GM21576 (cell line): Measurements from ENCODE around the gene SIGLEC7.

Experiments
- ATAC-seq: cut with Tn5 transposase; IDR thresholded peaks from one replicate; pipeline ENCODE4 v1.9.1; 2021; ENCODE audit warnings: mild to moderate bottlenecking, moderate library complexity; ENCODE audit not compliant: unreplicated experiment

SIGLEC7 gene

DNA sequence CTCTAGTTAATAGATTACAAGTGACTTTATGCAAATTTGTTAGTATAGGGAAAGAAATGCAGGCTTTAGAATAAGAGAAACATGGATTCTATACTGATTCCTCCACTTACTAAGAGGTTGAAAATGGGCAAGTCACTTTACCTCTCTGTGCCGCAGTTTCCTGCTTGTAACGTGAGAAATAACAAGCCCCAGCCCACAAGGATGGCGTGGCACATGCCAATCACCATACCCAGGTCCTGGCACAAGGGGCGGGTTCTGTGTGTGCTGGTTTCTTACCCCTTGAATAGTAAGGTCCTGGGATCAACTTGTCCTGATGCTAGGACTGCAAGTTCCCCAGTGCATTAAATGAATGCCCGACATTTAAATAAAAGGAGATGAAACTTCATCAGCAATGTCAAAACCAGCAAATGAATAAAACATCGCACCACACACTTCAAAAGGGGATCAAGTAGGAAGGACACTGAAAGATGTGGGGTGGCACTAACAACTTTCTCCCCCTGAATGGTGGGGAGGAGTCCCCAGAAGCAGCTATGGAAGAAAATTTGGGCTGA is 25.3 kb upstream of the SIGLEC7 start:
- no peak for ATAC-seq

DNA sequence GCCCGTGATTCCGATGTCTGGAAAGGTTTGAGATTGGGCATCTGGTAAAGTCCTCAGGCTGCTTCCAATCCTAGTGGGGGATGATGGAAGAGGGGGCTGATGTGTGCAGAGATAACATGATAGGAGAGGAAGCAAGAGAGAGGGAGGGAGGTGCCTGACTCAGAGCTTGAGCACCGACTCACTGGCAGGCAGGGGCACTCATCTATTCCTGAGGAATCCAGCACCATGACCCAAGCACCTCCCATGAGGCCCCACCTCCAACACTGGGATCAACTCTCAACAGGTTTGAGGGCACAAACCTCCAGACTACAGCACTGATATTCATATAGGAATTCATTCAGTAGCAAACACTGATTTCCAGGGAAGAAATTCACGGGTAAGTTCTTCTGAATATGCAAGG is 23.0 kb upstream of the SIGLEC7 start:
- ATAC-seq: no peak

DNA sequence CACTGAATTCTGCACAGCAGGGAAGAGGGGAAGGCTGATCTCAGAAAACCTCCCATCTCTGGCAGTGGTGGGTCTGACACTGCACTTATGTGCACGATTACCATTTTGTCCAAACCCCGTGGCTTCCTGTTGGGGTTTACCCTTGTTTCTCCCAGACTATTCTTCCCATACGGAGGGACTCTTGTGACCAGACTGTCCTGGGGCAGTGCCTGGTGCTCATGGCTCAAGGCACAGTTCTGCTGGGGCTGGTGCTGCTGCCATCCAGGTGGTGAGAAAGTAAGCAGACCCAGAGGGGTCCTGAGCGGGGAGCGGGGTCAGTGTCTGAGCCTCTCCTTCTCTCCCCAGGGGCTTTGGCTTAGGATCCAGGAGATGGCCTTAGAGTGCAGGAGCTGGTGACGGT is 22.5 kb upstream of the SIGLEC7 start:
- no peak for ATAC-seq

DNA sequence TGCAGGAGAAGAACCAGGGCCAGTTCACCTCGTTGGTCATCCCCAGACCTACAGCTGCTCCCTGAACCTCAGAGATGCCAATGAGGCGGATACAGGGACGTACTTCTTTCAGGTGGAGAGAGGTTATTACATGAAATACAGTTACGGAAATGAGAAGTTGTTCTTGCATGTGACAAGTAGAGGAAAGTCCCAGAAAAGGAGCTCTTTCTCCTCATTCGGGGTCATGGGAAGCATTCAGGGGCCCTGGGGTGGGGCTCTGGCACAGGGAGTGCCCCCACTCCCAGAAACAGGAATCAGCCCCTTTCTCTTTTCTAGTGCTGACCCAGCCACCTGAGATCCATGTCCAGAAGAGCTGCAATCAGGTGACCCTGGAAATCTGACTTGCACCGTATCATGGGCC is 21.9 kb upstream of the SIGLEC7 start:
- no peak for ATAC-seq

DNA sequence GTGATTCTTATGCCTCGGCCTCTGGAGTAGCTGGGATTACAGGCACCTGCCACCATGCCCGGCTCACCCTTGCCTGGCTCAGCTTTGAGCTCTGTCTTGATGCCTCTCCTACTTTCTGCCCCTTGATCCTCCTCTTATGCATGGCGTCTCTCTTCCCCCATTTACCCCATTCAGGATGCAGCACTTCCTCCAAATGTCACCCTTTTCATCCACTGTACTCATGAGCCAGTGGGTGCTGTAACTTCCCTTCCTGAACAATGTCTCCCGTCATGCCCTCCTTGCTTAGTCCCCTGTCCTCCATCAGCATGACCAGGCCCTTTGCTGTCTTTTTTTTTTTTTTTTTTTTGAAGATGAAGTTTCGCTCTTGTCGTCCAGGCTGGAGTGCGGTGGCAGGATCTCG is 20.8 kb upstream of the SIGLEC7 start:
- no peak for ATAC-seq

DNA sequence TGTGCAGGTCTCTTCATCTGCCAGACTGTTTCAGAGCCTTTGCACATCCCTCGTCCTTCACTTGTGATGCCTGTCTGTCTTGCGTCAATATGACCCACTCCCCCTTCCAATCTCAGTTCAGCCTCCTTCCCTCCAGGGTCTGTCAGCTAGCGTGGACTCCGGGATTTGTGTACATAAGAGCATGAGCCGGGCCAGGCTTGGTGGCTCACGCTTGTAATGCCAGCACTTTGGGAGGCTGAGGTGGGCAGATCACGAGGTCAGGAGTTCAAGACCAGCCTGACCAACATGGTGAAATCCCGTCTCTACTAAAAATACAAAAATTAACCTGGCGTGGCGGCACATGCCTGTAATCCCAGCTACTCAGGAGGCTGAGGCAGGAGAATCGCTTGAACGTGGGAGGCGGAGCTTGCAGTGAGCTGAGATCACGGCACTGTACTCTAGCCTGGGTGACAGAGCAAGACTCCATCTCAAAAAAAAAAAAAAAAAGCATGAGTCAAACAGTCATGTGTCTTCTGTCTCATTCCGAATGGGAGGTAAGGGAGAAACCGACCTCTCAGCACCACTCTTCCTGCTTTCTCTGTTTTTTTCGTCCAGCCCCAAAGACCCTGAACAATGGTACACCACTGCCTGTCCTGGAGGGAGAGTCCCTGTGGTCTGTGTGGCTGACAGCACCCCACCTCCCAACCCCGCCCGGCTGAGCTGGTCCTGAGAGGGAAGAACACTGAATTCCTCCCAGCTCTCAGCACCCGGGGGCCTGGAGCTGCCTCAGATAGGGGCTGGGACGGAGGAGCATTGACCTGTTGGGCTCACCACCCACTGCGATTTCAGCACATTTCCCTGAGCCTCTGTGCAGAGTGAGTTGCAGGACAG is 19.8 kb upstream of the SIGLEC7 start:
- ATAC-seq: no peak

DNA sequence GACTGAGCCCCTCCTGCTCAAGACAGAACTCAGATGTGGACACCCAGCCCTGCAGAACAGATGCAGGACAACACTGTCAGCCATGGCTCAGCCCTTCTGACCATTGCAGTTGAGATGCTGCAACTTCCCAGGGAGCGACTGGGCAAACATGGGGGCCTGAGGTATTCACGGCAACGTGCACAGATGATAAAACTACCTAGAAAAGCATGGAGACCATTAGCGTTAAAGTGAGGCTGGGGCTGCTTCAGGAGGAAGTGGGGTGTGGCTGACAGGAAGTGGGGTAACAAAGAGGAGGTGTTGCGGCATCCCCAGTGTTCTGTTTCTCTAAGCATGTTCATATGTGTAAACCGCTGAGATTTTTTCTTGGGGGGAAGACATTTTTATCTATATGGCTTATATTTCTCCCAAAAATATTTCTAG is 18.7 kb upstream of the SIGLEC7 start:
- no peak for ATAC-seq

DNA sequence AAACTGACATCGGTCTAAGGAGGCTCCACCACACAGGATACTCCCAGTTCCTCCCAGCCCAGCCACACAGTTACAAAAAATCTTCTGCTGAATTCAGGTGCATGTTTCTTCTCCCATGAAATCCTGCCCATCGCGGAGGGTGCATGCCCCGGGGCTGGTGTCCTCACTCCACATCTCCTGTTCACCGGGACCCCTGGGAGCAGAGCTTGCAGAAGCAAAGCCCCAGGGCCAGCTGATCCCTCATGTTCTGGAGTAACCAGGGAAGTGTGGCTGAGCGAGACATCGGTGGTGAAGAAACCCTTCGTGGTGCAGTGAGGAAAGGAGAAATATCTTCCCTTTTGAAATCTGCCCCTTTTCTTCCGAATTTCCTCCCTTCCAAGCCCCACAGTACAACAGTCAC is 18.3 kb upstream of the SIGLEC7 start:
- no peak for ATAC-seq

DNA sequence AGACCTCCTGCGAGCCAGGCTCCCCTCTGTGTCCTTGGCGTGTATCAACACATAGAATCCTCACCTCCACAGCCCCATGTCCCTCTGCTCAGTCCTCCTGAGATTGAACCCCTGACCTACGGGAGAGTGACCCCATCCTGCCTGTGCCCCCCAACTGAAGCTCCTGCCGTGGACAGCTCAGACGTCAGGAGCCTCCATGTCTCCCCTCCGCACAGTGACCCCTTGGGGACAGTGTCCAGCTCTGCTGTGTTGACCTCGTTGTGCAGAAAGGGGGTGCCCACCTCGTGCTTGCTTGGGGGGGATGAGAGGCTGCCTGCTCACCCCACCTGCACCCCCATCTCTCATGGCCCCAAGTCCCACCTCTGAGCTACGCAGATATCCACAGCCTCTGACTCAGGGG is 17.9 kb upstream of the SIGLEC7 start:
- ATAC-seq: no peak

DNA sequence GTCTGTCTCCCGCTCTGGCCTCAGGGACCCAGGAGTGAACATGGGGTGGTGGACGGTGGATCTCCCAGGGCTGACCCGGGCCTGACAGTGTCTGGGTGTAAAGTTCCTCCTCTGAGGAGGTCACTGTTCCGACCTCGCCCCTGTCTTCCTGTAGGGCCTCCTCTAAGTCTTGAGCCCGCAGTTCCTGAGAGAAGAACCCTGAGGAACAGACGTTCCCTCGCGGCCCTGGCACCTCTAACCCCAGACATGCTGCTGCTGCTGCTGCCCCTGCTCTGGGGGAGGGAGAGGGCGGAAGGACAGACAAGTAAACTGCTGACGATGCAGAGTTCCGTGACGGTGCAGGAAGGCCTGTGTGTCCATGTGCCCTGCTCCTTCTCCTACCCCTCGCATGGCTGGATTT is 17.4 kb upstream of the SIGLEC7 start, which contains the start of gene SIGLEC9:
SIGLEC9 (plus strand) TSS at position 178 of the 400 bp plus-strand sequence; CDS start at position 247, 69 bp downstream.
- no peak for ATAC-seq

DNA sequence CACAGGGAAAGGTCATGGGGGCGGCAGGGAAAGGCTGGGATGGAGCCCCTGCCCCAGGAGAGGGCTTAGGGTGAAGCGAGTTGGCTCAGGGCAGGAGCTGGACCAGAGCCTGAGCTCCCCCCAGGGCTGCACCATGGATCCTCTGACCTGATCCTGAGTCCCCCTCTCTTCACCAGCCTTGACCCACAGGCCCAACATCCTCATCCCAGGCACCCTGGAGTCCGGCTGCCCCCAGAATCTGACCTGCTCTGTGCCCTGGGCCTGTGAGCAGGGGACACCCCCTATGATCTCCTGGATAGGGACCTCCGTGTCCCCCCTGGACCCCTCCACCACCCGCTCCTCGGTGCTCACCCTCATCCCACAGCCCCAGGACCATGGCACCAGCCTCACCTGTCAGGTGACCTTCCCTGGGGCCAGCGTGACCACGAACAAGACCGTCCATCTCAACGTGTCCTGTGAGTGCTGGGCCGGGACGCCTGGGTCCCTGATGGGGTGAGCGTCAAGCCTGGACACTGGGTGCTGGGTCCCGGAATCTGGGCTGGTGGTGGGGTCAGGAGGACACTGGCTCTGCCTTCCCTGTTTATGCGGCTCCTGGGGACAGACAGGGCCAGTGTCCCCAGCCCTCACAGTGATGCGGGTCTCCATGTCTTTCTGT is 16.6 kb upstream of the SIGLEC7 start:
- ATAC-seq: no peak

DNA sequence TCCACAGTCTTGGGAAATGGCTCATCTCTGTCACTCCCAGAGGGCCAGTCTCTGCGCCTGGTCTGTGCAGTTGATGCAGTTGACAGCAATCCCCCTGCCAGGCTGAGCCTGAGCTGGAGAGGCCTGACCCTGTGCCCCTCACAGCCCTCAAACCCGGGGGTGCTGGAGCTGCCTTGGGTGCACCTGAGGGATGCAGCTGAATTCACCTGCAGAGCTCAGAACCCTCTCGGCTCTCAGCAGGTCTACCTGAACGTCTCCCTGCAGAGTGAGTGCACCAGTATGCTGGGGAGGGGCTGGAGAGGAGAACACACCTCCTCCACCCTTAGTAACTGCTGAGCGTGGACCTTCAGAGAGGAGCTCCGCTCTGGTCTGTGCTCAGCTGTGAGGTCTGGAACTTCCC is 15.1 kb upstream of the SIGLEC7 start:
- ATAC-seq: no peak

DNA sequence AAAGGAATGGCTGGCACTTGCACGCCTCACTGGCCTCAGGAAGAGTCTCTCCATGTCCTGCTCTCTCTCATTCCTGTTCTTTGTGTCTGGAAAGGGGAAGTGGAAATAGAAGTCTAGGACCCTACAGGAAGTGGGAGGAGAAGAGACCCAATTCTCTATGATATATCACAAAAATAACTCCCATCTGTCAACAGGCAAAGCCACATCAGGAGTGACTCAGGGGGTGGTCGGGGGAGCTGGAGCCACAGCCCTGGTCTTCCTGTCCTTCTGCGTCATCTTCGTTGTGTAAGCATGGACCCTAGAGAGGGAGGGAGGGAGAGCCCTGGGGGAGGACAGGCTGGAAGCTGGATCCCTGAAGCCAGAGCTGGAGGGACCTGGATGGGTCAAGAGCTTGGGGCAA is 14.3 kb upstream of the SIGLEC7 start:
- no peak for ATAC-seq

DNA sequence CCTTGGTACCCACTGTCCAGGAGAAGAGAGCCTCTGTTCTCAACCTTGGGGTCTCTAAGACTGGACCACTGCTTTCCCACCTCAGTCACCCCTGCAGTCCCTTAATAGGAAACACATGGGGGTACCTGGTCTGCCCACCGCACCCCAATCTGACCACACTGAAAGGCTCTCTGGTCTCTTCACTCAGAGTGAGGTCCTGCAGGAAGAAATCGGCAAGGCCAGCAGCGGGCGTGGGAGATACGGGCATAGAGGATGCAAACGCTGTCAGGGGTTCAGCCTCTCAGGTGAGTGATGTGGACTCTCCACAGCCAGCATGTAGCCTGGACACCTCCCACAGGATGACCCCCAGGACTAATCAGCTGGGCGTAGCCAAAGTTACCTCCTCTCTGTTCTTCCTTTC is 13.9 kb upstream of the SIGLEC7 start:
- no peak for ATAC-seq

DNA sequence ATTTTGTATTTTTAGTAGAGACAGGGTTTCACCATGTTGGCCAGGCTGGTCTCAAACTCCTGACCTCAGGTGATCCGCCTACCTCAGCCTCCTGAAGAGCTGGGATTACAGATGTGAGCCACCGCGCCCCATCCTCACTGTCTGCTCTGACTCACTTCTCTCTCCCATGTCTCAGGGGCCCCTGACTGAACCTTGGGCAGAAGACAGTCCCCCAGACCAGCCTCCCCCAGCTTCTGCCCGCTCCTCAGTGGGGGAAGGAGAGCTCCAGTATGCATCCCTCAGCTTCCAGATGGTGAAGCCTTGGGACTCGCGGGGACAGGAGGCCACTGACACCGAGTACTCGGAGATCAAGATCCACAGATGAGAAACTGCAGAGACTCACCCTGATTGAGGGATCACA is 12.4 kb upstream of the SIGLEC7 start:
- ATAC-seq: no peak

DNA sequence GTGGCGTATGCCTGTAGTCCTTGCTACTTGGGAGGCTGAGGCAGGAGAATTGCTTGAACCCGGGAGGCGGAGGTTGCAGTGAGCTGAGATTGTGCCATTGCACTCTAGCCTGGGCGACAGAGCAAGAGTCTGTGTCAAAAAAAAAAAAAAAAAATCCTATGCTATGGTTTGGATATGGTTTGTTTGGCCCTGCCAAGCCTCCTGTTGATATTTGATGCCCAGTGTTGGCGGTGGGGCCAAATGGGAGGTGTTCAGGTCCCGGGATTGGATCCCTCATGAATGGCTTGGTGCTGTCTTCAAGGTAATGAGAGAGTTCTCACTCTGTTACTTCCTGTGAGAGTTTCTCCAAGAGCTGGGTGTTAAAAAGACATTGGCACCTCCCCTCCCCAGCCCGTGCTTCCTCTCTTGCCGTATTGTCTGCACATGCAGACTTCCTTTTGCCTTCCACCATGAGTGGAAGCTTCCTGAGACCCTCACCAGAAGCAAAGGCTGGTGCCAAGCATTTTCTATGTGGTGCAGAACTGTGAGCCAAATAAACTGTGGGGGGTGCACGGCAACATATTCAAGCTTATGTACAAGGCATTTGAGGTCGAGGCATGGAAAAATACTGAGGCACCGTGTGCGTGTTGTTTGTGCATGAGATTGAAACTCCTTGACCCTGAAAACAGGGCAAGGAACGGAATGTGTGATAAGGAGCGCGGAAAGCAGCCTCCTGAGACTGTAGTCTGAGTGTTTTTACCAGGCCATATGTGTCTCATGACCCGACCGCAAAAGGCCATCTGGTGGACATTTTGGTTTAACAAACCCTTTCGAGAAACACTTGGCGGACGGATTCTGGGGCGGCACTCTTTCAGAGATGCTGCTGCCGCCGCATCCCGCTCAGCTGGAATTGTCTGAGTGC is 10.1 kb upstream of the SIGLEC7 start:
- ATAC-seq: no peak

DNA sequence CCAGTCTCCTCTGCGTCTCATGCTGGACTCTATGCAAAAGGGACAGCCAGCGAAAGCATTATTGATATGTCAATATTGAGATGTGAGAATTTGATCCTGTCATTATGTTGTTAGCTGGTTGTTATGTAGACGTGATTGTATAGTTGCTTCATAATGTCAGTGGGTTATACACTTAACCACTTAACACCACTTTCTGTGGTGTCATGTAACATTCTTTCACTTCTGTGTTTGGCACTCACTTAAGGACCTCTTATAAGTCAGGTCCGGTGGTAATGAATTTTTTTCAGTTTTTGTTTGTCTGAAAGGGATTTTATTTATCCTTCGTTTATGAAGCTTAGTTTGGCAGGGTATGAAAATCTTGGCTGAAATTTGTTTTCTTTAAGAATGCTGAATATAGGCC is 7.1 kb upstream of the SIGLEC7 start:
- ATAC-seq: no peak

DNA sequence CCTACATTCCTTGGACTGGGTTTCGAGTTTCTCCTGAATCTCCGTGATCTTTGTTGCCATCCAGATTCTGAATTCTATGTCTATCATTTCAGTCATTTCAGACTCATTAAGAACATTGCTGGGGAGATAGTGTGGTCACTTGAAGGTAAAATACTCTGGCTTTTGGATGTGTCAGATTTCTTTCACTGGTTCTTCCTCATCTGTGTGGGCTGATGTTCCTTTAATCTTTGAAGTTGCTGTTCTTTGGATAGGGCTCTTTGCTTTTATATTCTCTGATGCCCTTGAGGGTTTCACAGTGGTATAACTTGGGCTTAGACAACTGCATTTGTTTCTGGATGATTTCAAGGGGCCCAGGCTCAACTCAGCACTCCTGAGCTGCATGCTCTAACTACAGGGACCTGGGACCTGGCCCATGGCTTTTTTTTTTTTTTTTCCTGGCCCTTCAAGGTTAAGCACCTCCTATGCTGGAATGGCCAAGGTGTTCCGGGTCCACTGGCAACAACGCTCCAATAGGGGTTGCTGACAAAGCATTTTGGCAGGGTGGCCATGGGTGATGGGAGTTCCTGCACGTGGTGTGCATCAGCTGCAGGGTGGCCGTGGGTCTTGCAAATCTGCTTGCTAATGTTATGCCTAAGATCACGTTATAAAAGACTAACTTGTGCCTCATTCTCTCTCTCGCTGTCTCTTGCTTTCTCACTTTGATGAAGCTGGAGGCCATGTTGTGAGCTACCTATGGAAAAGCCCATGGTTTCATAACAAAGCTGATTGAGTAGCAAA is 5.9 kb upstream of the SIGLEC7 start:
- no peak for ATAC-seq

DNA sequence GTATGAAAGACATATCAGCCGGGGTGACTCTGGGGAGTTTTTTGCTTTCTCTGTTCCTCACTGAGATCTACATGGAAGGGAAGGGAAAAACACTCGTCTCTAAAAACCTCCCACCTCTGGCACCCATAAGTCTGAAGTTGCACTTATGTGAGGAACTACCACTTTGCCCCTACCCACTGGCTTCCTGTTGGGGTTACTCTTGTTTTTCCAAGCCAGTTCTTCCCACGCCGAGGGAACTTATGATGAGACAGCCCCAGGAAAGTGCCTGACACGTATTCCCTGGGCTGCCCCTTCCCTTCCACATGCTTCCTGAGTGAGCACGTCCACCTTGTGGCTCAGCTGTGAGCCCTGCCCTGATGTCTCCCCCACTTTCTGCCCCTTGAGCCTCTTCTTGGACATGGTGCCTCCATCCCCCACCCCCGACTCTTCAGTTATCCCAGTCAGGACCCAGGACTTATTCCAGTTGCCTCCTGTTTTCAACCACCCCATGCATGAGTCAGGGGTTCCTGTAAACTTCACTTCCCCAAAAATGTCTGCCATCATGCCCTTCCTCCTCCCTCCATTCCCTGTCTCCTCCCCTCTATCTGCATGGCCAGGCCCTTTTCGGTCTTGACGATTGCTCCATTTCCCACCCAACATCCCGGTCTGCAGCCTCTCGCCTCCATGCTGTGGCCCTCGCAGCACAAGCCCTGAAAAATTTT is 5.1 kb upstream of the SIGLEC7 start:
- ATAC-seq: no peak
